Activated naive CD8-positive, alpha-beta T cell treated with anti-CD3 and anti-CD28 coated beads, Interleukin-2, amount 10 ng/mL, durations not matched to agents 7 days and 5 days (primary cell): Measurements from ENCODE around the gene TBC1D2B. TPM values are rescaled to one million over a fixed set of nuclear protein-coding genes. Genes with fewer than 3 reads are reported as not detected.

ENCODE experiments used
- ATAC-seq: fragments of 150-1000 bp; cut with Tn5 transposase; one replicate; pipeline ENCODE4 v1.10.0; 2021; ENCODE audit warnings: low read depth, moderate library complexity
- POLR2A ChIA-PET: fragments of 350-600 bp; sonication (Branson Sonifier 250); formaldehyde crosslinking; loops from one replicate; lab custom pipeline; 2021; ENCODE audit warnings: antibody characterized with exemption; lab: Charles Lee
- DNase-seq: peaks from one replicate; pipeline ENCODE4 v3.0.0; 2021
- H3K27ac Mint-ChIP-seq: one replicate; pipeline ENCODE4 v1.8.0; 2022; ENCODE audit warnings: mild to moderate bottlenecking, mixed read lengths
- H3K27me3 Mint-ChIP-seq: one replicate; pipeline ENCODE4 v1.8.0; 2022; ENCODE audit warnings: mild to moderate bottlenecking, moderate library complexity, mixed read lengths
- H3K36me3 Mint-ChIP-seq: one replicate; pipeline ENCODE4 v1.8.0; 2021; ENCODE audit warnings: mild to moderate bottlenecking, mixed read lengths
- H3K4me1 Mint-ChIP-seq: one replicate; pipeline ENCODE4 v1.8.0; 2021; ENCODE audit warnings: mixed read lengths
- H3K4me3 Mint-ChIP-seq: one replicate; pipeline ENCODE4 v1.8.0; 2022; ENCODE audit warnings: mild to moderate bottlenecking, moderate library complexity, mixed read lengths
- H3K9me3 Mint-ChIP-seq: one replicate; pipeline ENCODE4 v1.8.0; 2021; ENCODE audit warnings: mixed read lengths
- total RNA-seq, 2 experiments: library from RNA; stranded (reverse); gene quantifications; one replicate each; pipeline ENCODE4 v1.2.3, GENCODE V29; 2021

The TBC1D2B gene
- total RNA-seq = 100 to 1,000 TPM; 123 to 125 TPM

GRCh38 chr15:78077053-78077870, at the start of gene TBC1D2B:
Gene TBC1D2B (minus strand): TSS chr15:78077711. CDS start chr15:78077652, 59 bp downstream.
- POLR2A ChIA-PET = interaction anchor here (0.7 to 2.2 kb wide), 5 partner anchors 8 to 29 kb away, joined by 3 to 8 read pairs (median 3); no protein-coding TSS in a partner anchor

GRCh38 chr15:78125267-78125666, 47.8 kb upstream of the TBC1D2B start:
- peaks cover 3% of the 10 kb centered on the region for H3K27me3 Mint-ChIP-seq
- H3K4me1 Mint-ChIP-seq = peaks cover 5% of the 10 kb centered on the region
- no peaks in the 10 kb centered on the region for H3K36me3 Mint-ChIP-seq
- H3K9me3 Mint-ChIP-seq = no peaks in the 10 kb centered on the region
- no peak for DNase-seq
- no peak overlapping the region for H3K4me3 Mint-ChIP-seq
- ATAC-seq = no peak
- POLR2A ChIA-PET = no interaction called here
- no peak overlapping the region for H3K27ac Mint-ChIP-seq

More at GRCh38 chr15:78077053-78077870, at the start of gene TBC1D2B:
- peak; percentile 74 for ATAC-seq
- no peaks in the 10 kb centered on the region for H3K9me3 Mint-ChIP-seq
- peak within 1 kb of the TSS; percentile 100 for H3K4me3 Mint-ChIP-seq
- peaks cover 37% of the 10 kb centered on the region for H3K4me1 Mint-ChIP-seq
- peak; percentile 84 for DNase-seq
- H3K27me3 Mint-ChIP-seq = no peaks in the 10 kb centered on the region
- H3K36me3 Mint-ChIP-seq = peaks cover 21% of the 10 kb centered on the region
- H3K27ac Mint-ChIP-seq = peak within 1 kb of the TSS; percentile 95

GRCh38 chr15:78120523-78120922, 43.0 kb upstream of the TBC1D2B start:
- H3K4me1 Mint-ChIP-seq = no peaks in the 10 kb centered on the region
- POLR2A ChIA-PET = no interaction called here
- H3K36me3 Mint-ChIP-seq = no peaks in the 10 kb centered on the region
- no peak overlapping the region for H3K27ac Mint-ChIP-seq
- DNase-seq (no peak), ATAC-seq (no peak)
- no peaks in the 10 kb centered on the region for H3K9me3 Mint-ChIP-seq
- no peak overlapping the region for H3K4me3 Mint-ChIP-seq
- H3K27me3 Mint-ChIP-seq = no peaks in the 10 kb centered on the region

- Mint-ChIP-seq H3K36me3 (no peaks in the 10 kb centered on the region), H3K27ac (no peak overlapping the region), H3K9me3 (no peaks in the 10 kb centered on the region), H3K27me3 (no peaks in the 10 kb centered on the region), H3K4me3 (no peak overlapping the region), H3K4me1 (peaks cover 12% of the 10 kb centered on the region)
- POLR2A ChIA-PET = interaction anchor here (0.7 to 1.0 kb wide), 2 partner anchors 65 to 66 kb away, joined by 3 to 5 read pairs; no protein-coding TSS in a partner anchor
- DNase-seq = no peak
- ATAC-seq = no peak
Observed at GRCh38 chr15:78112551-78112950, 35.0 kb upstream of the TBC1D2B start.

GRCh38 chr15:78111788-78112187, 34.3 kb upstream of the TBC1D2B start:
- ATAC-seq (no peak), DNase-seq (no peak)
- Mint-ChIP-seq H3K27me3 (no peaks in the 10 kb centered on the region), H3K4me3 (no peak overlapping the region), H3K9me3 (no peaks in the 10 kb centered on the region), H3K4me1 (peaks cover 16% of the 10 kb centered on the region), H3K27ac (no peak overlapping the region), H3K36me3 (no peaks in the 10 kb centered on the region)
- POLR2A ChIA-PET = no interaction called here

GRCh38 chr15:78110916-78111475, 33.5 kb upstream of the TBC1D2B start:
- ATAC-seq = no peak
- POLR2A ChIA-PET = no interaction called here
- no peak overlapping the region for H3K27ac Mint-ChIP-seq
- H3K4me3 Mint-ChIP-seq = no peak overlapping the region
- H3K4me1 Mint-ChIP-seq = peaks cover 24% of the 10 kb centered on the region
- no peaks in the 10 kb centered on the region for H3K9me3 Mint-ChIP-seq
- DNase-seq = no peak
- H3K27me3 Mint-ChIP-seq = no peaks in the 10 kb centered on the region
- no peaks in the 10 kb centered on the region for H3K36me3 Mint-ChIP-seq

- Mint-ChIP-seq H3K9me3 (no peaks in the 10 kb centered on the region), H3K36me3 (no peaks in the 10 kb centered on the region), H3K4me3 (no peak overlapping the region), H3K4me1 (peaks cover 32% of the 10 kb centered on the region), H3K27me3 (no peaks in the 10 kb centered on the region), H3K27ac (no peak overlapping the region)
- POLR2A ChIA-PET = interaction anchor here (1.5 kb wide), 1 partner anchor 37 kb away, joined by 3 read pairs; no protein-coding TSS in a partner anchor
- ATAC-seq (no peak), DNase-seq (no peak)
Observed at GRCh38 chr15:78110096-78110495, 32.6 kb upstream of the TBC1D2B start.

- no peaks in the 10 kb centered on the region for H3K27me3 Mint-ChIP-seq
- DNase-seq (no peak), ATAC-seq (no peak)
- no peak overlapping the region for H3K4me3 Mint-ChIP-seq
- H3K36me3 Mint-ChIP-seq = no peaks in the 10 kb centered on the region
- H3K27ac Mint-ChIP-seq = no peak overlapping the region
- peaks cover 41% of the 10 kb centered on the region for H3K4me1 Mint-ChIP-seq
- POLR2A ChIA-PET = interaction anchor here (1.5 kb wide), 1 partner anchor 36 kb away, joined by 3 read pairs; no protein-coding TSS in a partner anchor
- no peaks in the 10 kb centered on the region for H3K9me3 Mint-ChIP-seq
Observed at GRCh38 chr15:78109156-78109555, 31.6 kb upstream of the TBC1D2B start.

GRCh38 chr15:78108300-78109084, 31.0 kb upstream of the TBC1D2B start:
- Mint-ChIP-seq H3K36me3 (no peaks in the 10 kb centered on the region), H3K27me3 (no peaks in the 10 kb centered on the region), H3K4me3 (no peak overlapping the region), H3K9me3 (no peaks in the 10 kb centered on the region), H3K4me1 (peaks cover 48% of the 10 kb centered on the region), H3K27ac (peak overlapping the region; percentile 78)
- ATAC-seq = peak; percentile 65
- POLR2A ChIA-PET = interaction anchor here (0.5 to 1.5 kb wide), 8 partner anchors 35 to 192 kb away, joined by 3 to 5 read pairs (median 4); no protein-coding TSS in a partner anchor
- peak; percentile 87 for DNase-seq

GRCh38 chr15:78107471-78107870, 30.0 kb upstream of the TBC1D2B start:
- no peaks in the 10 kb centered on the region for H3K9me3 Mint-ChIP-seq
- H3K27ac Mint-ChIP-seq = peak overlapping the region; percentile 37
- peaks cover 56% of the 10 kb centered on the region for H3K4me1 Mint-ChIP-seq
- no peak for DNase-seq
- ATAC-seq = no peak
- H3K36me3 Mint-ChIP-seq = no peaks in the 10 kb centered on the region
- H3K27me3 Mint-ChIP-seq = no peaks in the 10 kb centered on the region
- POLR2A ChIA-PET = interaction anchor here (1.0 kb wide), 1 partner anchor 148 kb away, joined by 3 read pairs; no protein-coding TSS in a partner anchor
- no peak overlapping the region for H3K4me3 Mint-ChIP-seq

- H3K36me3 Mint-ChIP-seq = no peaks in the 10 kb centered on the region
- POLR2A ChIA-PET = interaction anchor here (1.0 to 3.8 kb wide), 7 partner anchors 13 to 71 kb away, joined by 3 to 33 read pairs (median 4); partner anchors contain the start of genes SH2D7 and TBC1D2B
- H3K9me3 Mint-ChIP-seq = no peaks in the 10 kb centered on the region
- DNase-seq (peak; percentile 56), ATAC-seq (no peak)
- peak overlapping the region; percentile 82 for H3K4me3 Mint-ChIP-seq
- peak overlapping the region; percentile 95 for H3K27ac Mint-ChIP-seq
- H3K27me3 Mint-ChIP-seq = no peaks in the 10 kb centered on the region
- peaks cover 67% of the 10 kb centered on the region for H3K4me1 Mint-ChIP-seq
Observed at GRCh38 chr15:78105476-78106241, 28.1 kb upstream of the TBC1D2B start.
